ENCODE data around the gene SSH3. TPM values are rescaled to one million over a fixed set of nuclear protein-coding genes. Genes with fewer than 3 reads are reported as not detected.
A peak's percentile ranks its signal among the peaks of the same experiment; 100 is the strongest.

SSH3 gene
- total RNA-seq, 1 experiment from 2014 or later = 57.8 TPM

- no peaks in the 10 kb centered on the region for H4K20me1 ChIP-seq (ENCODE audit: insufficient read depth)
- POLR2A ChIA-PET = interaction anchor here (2.0 to 8.1 kb wide), 2 partner anchors 20 to 29 kb away, joined by 6 to 210 read pairs; partner anchors contain the start of gene CLCF1
- DNase-seq (ENCODE audit: low read depth, low spot score) (no peak), ATAC-seq (no peak)
- no peaks in the 10 kb centered on the region for H3K27me3 ChIP-seq (ENCODE audit: insufficient read depth, low read length)
- RAD21 ChIA-PET (ENCODE audit: low non-redundant PET in 1 of 2, low total read pairs in 2 of 2, uncharacterized antibody in 2 of 2, unreplicated experiment in 2 of 2) = interaction anchor here (0.6 to 6.0 kb wide), 6 partner anchors 18 to 41 kb away, joined by 3 to 76 read pairs (median 6); no protein-coding TSS in a partner anchor
- H3K79me2 ChIP-seq (ENCODE audit: insufficient read depth, low read length) = peaks cover 10% of the 10 kb centered on the region; the same call in 1 of the 2 replicates
- TF ChIP-seq FOSL1 (IDR thresholded peaks at IDR 0.05; ENCODE audit: low read depth) = no peak
- TF ChIP-seq ZNF274 (IDR thresholded peaks at IDR 0.05; ENCODE audit: low read depth, low read length) = no peak
- TF ChIP-seq POLR2A (IDR thresholded peaks at IDR 0.05; ENCODE audit: borderline replicate concordance, extremely low read depth, insufficient read depth, insufficient read length) = no peak
- no peak for TF ChIP-seq SRF (IDR thresholded peaks at IDR 0.05; ENCODE audit: low read depth)
- TF ChIP-seq YY1 (IDR thresholded peaks at IDR 0.05; ENCODE audit: extremely low read depth, insufficient replicate concordance, low read depth, low read length) = no peak
- TF ChIP-seq JUND (IDR thresholded peaks at IDR 0.05) = no peak
- TF ChIP-seq, protein P1, sequence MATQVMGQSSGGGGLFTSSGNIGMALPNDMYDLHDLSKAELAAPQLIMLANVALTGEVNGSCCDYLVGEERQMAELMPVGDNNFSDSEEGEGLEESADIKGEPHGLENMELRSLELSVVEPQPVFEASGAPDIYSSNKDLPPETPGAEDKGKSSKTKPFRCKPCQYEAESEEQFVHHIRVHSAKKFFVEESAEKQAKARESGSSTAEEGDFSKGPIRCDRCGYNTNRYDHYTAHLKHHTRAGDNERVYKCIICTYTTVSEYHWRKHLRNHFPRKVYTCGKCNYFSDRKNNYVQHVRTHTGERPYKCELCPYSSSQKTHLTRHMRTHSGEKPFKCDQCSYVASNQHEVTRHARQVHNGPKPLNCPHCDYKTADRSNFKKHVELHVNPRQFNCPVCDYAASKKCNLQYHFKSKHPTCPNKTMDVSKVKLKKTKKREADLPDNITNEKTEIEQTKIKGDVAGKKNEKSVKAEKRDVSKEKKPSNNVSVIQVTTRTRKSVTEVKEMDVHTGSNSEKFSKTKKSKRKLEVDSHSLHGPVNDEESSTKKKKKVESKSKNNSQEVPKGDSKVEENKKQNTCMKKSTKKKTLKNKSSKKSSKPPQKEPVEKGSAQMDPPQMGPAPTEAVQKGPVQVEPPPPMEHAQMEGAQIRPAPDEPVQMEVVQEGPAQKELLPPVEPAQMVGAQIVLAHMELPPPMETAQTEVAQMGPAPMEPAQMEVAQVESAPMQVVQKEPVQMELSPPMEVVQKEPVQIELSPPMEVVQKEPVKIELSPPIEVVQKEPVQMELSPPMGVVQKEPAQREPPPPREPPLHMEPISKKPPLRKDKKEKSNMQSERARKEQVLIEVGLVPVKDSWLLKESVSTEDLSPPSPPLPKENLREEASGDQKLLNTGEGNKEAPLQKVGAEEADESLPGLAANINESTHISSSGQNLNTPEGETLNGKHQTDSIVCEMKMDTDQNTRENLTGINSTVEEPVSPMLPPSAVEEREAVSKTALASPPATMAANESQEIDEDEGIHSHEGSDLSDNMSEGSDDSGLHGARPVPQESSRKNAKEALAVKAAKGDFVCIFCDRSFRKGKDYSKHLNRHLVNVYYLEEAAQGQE (IDR thresholded peaks at IDR 0.05; ENCODE audit: low read depth) = no peak
- no peak overlapping the region for H2AFZ ChIP-seq (ENCODE audit: low read depth, low read length, poor library complexity, severe bottlenecking)
- H3K9me3 ChIP-seq (ENCODE audit: control insufficient read depth in 1 of 2, insufficient read depth in 1 of 2, low read depth in 1 of 2, low read length in 2 of 2) = no peaks in the 10 kb centered on the region
- BruUV-seq (replicated peaks) = no TSS peak
- H3K4me1 ChIP-seq (ENCODE audit: control insufficient read depth in 1 of 2, insufficient read depth in 2 of 2, low read length in 2 of 2) = peaks cover 55 to 76% of the 10 kb centered on the region in 2 experiments
- CTCF ChIA-PET = interaction anchor here (2.2 to 16.6 kb wide), 3 partner anchors 10 to 46 kb away, joined by 7 to 456 read pairs (median 23); partner anchors contain the start of genes CLCF1 and PPP1CA
- H3K9ac ChIP-seq (ENCODE audit: low read length) = peak overlapping the region; percentile 84
- no peaks in the 10 kb centered on the region for H3K36me3 ChIP-seq (ENCODE audit: control insufficient read depth in 1 of 2, insufficient read depth in 2 of 2, low read length in 2 of 2)
- H3K27ac ChIP-seq (ENCODE audit: low read depth, low read length) = peak overlapping the region; percentile 95
- intact Hi-C loops (cut with micrococcal nuclease) = no loop called here
- H3K9me2 ChIP-seq (ENCODE audit: insufficient read depth) = no peaks in the 10 kb centered on the region
- H3K4me2 ChIP-seq (ENCODE audit: low read length) = peak overlapping the region; percentile 93
- H3K4me3 ChIP-seq (replicated peaks in 1 of 2; ENCODE audit: low read depth in 1 of 2, low read length in 2 of 2) = peak overlapping the region; percentile 35 to 86
Measured at GRCh38 chr11:67355794-67356386, 52.6 kb downstream of the SSH3 start.

Measured in HCT116 (cell line).